Upper lobe of right lung (tissue), 1 donor: ENCODE data around the gene PRKCA. TPM values are rescaled to one million over a fixed set of nuclear protein-coding genes. Genes with fewer than 3 reads are reported as not detected.

Experiments
- ATAC-seq: fragments of 200-7000 bp; cut with Tn5 transposase; one replicate; pipeline ENCODE4 v1.9.1; 2020; ENCODE audit warnings: mild to moderate bottlenecking, moderate library complexity
- DNase-seq: peaks from one replicate; pipeline ENCODE4 v3.0.0-alpha.2; 2020
- H3K27ac ChIP-seq: fragments of 200-600 bp; one replicate; pipeline ENCODE4 v1.8.0; 2022
- H3K27me3 ChIP-seq: fragments of 200-600 bp; one replicate; pipeline ENCODE4 v1.8.0; 2022; ENCODE audit warnings: mild to moderate bottlenecking
- H3K36me3 ChIP-seq: fragments of 200-600 bp; one replicate; pipeline ENCODE4 v1.8.0; 2022
- H3K4me1 ChIP-seq: fragments of 200-600 bp; one replicate; pipeline ENCODE4 v1.8.0; 2022
- H3K4me3 ChIP-seq: fragments of 200-600 bp; one replicate; pipeline ENCODE4 v1.8.0; 2022; ENCODE audit warnings: mild to moderate bottlenecking
- H3K9me3 ChIP-seq: fragments of 200-600 bp; one replicate; pipeline ENCODE4 v1.8.0; 2022
- CTCF ChIP-seq: fragments of 200-600 bp; IDR thresholded peaks from one replicate; pipeline ENCODE4 v1.8.0; 2022; ENCODE audit warnings: antibody characterized with exemption
- intact Hi-C: fragments of 100-400 bp; cut with DNase I; formaldehyde crosslinking; loops from one replicate; pipeline ENCODE4 v1.11.0; 2022
- total RNA-seq: library from RNA; stranded (reverse); fragmentation: NEBNext Ultra II Directional; extraction: Animal tissue kit (Norgen Biotek cat#: 25700); gene quantifications from one replicate; pipeline ENCODE4 v1.2.1, GENCODE V29; 2021
- donor health status: DM: no; HTN: yes; CAD: no; lungs with severe emphysema.

Gene PRKCA
- total RNA-seq, 1 donor from 2014 or later: 43.4 TPM

GRCh38 chr17:66400698-66401097 is 98.3 kb downstream of the PRKCA start:
- Histone ChIP-seq H3K27me3 (no peaks in the 10 kb centered on the region), H3K36me3 (no peaks in the 10 kb centered on the region), H3K27ac (no peak overlapping the region), H3K4me3 (no peak overlapping the region), H3K9me3 (no peaks in the 10 kb centered on the region), H3K4me1 (peaks cover 18% of the 10 kb centered on the region)
- intact Hi-C loops: no loop called here
- no peak for ATAC-seq
- no peak for TF ChIP-seq CTCF
- no peak for DNase-seq

- no peak for DNase-seq
- no peak for TF ChIP-seq CTCF
- peaks cover 24% of the 10 kb centered on the region for H3K4me1 ChIP-seq
- H3K27me3 ChIP-seq: no peaks in the 10 kb centered on the region
- H3K27ac ChIP-seq: no peak overlapping the region
- intact Hi-C loops: no loop called here
- no peaks in the 10 kb centered on the region for H3K36me3 ChIP-seq
- ATAC-seq: no peak
- H3K9me3 ChIP-seq: no peaks in the 10 kb centered on the region
- no peak overlapping the region for H3K4me3 ChIP-seq
Measured at GRCh38 chr17:66401364-66401763, 99.0 kb downstream of the PRKCA start.

GRCh38 chr17:66403846-66404556 is 101.6 kb downstream of the PRKCA start:
- peaks cover 28% of the 10 kb centered on the region for H3K4me1 ChIP-seq
- TF ChIP-seq CTCF: no peak
- DNase-seq: no peak
- H3K27me3 ChIP-seq: no peaks in the 10 kb centered on the region
- ATAC-seq: no peak
- H3K9me3 ChIP-seq: no peaks in the 10 kb centered on the region
- H3K4me3 ChIP-seq: no peak overlapping the region
- H3K27ac ChIP-seq: no peak overlapping the region
- intact Hi-C loops: no loop called here
- no peaks in the 10 kb centered on the region for H3K36me3 ChIP-seq

GRCh38 chr17:66405836-66406677 is 103.6 kb downstream of the PRKCA start:
- ATAC-seq: no peak
- no peak for DNase-seq
- H3K27ac ChIP-seq: no peak overlapping the region
- no peaks in the 10 kb centered on the region for H3K36me3 ChIP-seq
- H3K4me3 ChIP-seq: no peak overlapping the region
- intact Hi-C loops: no loop called here
- H3K9me3 ChIP-seq: no peaks in the 10 kb centered on the region
- TF ChIP-seq CTCF: no peak
- H3K4me1 ChIP-seq: peaks cover 28% of the 10 kb centered on the region
- H3K27me3 ChIP-seq: no peaks in the 10 kb centered on the region

GRCh38 chr17:66406701-66407644 is 104.6 kb downstream of the PRKCA start:
- no peaks in the 10 kb centered on the region for H3K27me3 ChIP-seq
- DNase-seq: no peak
- H3K9me3 ChIP-seq: no peaks in the 10 kb centered on the region
- intact Hi-C loops: no loop called here
- H3K36me3 ChIP-seq: no peaks in the 10 kb centered on the region
- no peak overlapping the region for H3K27ac ChIP-seq
- TF ChIP-seq CTCF: no peak
- peaks cover 28% of the 10 kb centered on the region for H3K4me1 ChIP-seq
- no peak for ATAC-seq
- H3K4me3 ChIP-seq: no peak overlapping the region
